Fibroblast of pulmonary artery (primary cell): ENCODE results near the gene TSFM.
A peak's percentile ranks its signal among the peaks of the same experiment; 100 is the strongest.

Experiments
- DNase-seq: peaks from one replicate; pipeline ENCODE4 v3.0.0-alpha.2; 2010; ENCODE audit warnings: low read depth
- H3K4me3 ChIP-seq: replicated peaks from 2 replicates; pipeline ENCODE4 v1.5.1; 2011; ENCODE audit warnings: low read depth, mild to moderate bottlenecking, control low read depth, low read length, moderate library complexity
- TF ChIP-seq, protein P1 (sequence below): IDR thresholded peaks from 2 replicates; pipeline ENCODE4 v1.5.1; 2011; ENCODE audit warnings: mild to moderate bottlenecking, control low read depth, low read length, inconsistent platforms; ENCODE audit errors: missing control alignments

Gene TSFM

DNA sequence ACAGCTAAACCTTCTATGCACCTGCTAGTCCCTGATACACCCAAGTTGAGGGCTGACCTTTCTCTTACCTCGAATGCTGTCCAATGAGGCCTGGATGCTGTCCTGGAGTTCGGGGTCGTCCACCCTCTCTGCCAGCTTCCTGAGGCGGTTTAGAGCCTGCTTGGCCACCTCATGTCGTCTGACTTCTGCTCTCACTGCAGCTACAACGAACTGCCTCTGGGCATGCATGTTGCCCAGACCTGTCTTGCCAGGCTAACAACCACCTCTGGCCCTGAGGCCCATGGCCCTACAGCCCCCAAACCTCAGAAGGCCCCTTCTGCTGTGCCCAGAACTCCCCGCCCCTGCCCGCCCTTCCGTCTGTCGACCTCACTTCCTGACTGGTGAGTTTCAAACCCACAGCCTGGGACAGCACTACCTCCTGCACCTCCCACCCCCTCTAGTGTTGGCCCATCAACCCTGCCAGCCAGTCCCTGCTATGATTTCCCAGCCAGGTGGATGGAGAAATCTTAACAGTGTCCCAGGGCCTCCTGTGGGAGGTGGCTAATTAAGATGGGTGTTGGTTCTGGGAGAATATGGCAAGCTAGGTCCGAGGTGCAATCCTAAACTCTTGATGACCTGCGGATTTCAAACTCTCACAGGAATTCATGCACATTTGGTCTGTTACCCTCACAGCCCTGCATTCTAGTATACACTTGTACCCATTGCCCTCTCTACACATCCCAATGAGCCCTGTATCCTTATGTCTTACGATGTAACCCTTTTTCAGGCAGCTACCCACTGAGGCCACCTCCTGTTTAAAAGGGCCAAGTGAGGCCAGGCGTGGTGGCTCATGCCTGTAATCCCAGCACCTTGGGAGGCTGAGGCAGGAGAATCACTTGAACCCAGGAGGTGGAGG, 40.5 kb upstream of the TSFM start:
- H3K4me3 ChIP-seq: no peak overlapping the region
- DNase-seq: no peak

DNA sequence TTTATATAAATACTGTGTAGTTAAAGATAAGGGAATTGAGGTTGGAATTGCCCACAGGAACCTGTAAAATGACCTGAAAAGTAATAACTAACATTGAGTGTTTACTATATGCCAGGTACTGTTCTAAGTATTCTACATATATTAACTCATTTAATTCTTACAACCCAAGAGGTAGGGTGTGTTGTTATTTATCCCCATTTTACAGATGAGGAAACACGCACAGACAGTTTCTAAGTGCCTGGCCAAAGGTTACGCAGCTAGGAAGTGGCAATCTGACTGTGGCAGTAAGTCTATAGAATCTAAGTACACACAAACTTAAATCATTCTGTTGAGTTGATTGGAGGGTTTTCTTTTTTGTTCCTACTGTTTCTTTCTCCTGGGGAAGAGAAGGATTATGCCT, 38.8 kb upstream of the TSFM start:
- no peak overlapping the region for H3K4me3 ChIP-seq
- no peak for DNase-seq
- TF ChIP-seq, protein P1, sequence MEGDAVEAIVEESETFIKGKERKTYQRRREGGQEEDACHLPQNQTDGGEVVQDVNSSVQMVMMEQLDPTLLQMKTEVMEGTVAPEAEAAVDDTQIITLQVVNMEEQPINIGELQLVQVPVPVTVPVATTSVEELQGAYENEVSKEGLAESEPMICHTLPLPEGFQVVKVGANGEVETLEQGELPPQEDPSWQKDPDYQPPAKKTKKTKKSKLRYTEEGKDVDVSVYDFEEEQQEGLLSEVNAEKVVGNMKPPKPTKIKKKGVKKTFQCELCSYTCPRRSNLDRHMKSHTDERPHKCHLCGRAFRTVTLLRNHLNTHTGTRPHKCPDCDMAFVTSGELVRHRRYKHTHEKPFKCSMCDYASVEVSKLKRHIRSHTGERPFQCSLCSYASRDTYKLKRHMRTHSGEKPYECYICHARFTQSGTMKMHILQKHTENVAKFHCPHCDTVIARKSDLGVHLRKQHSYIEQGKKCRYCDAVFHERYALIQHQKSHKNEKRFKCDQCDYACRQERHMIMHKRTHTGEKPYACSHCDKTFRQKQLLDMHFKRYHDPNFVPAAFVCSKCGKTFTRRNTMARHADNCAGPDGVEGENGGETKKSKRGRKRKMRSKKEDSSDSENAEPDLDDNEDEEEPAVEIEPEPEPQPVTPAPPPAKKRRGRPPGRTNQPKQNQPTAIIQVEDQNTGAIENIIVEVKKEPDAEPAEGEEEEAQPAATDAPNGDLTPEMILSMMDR: no peak

More for the DNA sequence above, 40.5 kb upstream of the TSFM start:
- TF ChIP-seq, protein P1: no peak

GRCh38 chr12:57744194-57744776, 38.3 kb upstream of the TSFM start:
- TF ChIP-seq, protein P1: no peak
- H3K4me3 ChIP-seq: peak overlapping the region; percentile 99
- peak; percentile 91 for DNase-seq

- peak; percentile 99 for DNase-seq
- TF ChIP-seq, protein P1: no peak
- peak within 1 kb of the TSS; percentile 99 for H3K4me3 ChIP-seq
Observed at GRCh38 chr12:57744777-57745484, 37.7 kb upstream of the TSFM start, which contains the start of gene TSPAN31. Gene TSPAN31 (plus strand): TSS chr12:57745039. CDS start chr12:57745155, 116 bp downstream.

GRCh38 chr12:57745485-57745881, 37.1 kb upstream of the TSFM start:
- peak overlapping the region; percentile 99 for H3K4me3 ChIP-seq
- DNase-seq: no peak
- TF ChIP-seq, protein P1: no peak

DNA sequence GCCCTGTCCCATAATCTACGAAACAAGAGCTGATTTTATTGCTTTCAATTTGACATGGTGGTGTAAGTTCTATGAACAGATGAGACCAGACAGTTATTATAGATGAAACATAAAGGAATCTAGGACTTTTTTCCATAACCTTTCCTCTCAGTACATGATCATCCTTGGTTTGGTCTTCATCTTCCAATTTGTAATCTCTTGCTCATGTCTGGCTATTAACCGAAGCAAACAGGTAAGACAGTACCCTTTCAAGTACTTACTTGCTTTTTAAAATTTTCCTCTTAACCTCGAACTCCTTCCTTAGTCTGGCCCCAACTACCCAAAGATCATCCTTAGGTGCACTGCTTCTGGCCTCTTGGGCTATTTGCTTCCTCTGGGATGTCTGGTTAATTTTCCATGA, 36.6 kb upstream of the TSFM start:
- no peak for DNase-seq
- H3K4me3 ChIP-seq: peak overlapping the region; percentile 99
- TF ChIP-seq, protein P1: no peak
